ENCODE measurements around the gene ABCF2. TPM values are rescaled to one million over a fixed set of nuclear protein-coding genes. Genes with fewer than 3 reads are reported as not detected.

ABCF2 gene
- total RNA-seq, 1 donor from 2014 or later = 47.3 TPM

DNA sequence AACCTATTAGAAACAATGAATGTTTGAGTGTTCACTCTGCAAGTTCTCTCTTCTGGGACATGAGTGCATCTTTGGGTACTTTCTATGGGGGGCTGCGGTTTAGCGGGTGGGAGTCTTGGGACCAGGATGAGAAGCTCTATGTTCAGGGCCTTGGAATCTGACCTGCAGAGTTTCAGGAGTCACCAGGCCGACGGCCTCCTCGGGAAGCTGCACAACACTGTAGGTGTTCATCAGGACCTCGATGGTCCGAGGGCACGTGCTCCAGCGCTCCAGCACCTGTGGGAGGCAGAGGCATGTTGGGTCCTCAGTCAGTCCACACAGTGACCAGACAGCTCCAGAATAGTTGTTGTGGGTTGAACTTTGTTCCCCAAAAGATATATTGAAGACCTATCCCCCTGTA lies 50.6 kb downstream of the ABCF2 start:
- ChIA-PET CTCF (interaction anchor here (1.2 kb wide), 1 partner anchor 8 kb away, joined by 3 read pairs; no protein-coding TSS in a partner anchor), POLR2A (no interaction called here)
- no peak for ATAC-seq (ENCODE audit: low read depth)
- no peaks in the 10 kb centered on the region for H3K9me3 Mint-ChIP-seq
- H3K27ac Mint-ChIP-seq = no peak overlapping the region
- peaks cover 2% of the 10 kb centered on the region for H3K4me1 Mint-ChIP-seq
- H3K4me3 Mint-ChIP-seq = no peak overlapping the region
- TF ChIP-seq, protein P1, sequence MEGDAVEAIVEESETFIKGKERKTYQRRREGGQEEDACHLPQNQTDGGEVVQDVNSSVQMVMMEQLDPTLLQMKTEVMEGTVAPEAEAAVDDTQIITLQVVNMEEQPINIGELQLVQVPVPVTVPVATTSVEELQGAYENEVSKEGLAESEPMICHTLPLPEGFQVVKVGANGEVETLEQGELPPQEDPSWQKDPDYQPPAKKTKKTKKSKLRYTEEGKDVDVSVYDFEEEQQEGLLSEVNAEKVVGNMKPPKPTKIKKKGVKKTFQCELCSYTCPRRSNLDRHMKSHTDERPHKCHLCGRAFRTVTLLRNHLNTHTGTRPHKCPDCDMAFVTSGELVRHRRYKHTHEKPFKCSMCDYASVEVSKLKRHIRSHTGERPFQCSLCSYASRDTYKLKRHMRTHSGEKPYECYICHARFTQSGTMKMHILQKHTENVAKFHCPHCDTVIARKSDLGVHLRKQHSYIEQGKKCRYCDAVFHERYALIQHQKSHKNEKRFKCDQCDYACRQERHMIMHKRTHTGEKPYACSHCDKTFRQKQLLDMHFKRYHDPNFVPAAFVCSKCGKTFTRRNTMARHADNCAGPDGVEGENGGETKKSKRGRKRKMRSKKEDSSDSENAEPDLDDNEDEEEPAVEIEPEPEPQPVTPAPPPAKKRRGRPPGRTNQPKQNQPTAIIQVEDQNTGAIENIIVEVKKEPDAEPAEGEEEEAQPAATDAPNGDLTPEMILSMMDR (IDR thresholded peaks at IDR 0.05) = no peak
- peaks cover 41% of the 10 kb centered on the region for H3K27me3 Mint-ChIP-seq
- DNase-seq = peak; percentile 8
- intact Hi-C loops (cut with micrococcal nuclease) = no loop called here
- no peaks in the 10 kb centered on the region for H3K36me3 Mint-ChIP-seq (ENCODE audit: low read depth)

DNA sequence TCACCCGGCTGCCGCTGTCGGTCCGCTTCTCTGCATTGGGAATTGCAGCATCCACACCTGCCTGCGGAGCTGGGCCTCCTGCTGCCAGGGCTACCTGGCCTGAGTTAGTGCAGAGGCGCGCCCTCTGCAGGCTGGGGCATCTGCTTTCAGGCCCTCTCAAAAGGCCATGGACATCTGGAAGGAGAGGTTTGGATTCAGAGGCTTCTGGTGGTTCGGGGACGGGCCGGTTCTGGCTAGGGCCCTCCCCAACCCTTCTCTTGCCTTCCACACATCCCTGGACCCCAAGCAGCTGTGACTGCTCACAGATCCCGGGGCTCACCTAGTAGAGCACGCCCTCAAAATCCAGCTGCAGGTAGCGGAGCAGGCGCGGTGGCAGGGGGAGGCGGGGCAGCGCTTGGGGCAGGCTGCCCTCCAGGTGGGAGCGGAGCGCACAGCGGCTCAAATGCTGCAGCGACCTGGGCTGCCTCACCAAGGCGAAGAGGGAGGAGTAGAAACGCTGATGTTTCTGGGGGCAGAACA lies 51.2 kb downstream of the ABCF2 start:
- H3K27ac Mint-ChIP-seq = no peak overlapping the region
- peaks cover 2% of the 10 kb centered on the region for H3K4me1 Mint-ChIP-seq
- POLR2A ChIA-PET = no interaction called here
- TF ChIP-seq, protein P1 (IDR thresholded peaks at IDR 0.05) = no peak
- intact Hi-C loops (cut with micrococcal nuclease) = no loop called here
- H3K36me3 Mint-ChIP-seq (ENCODE audit: low read depth) = no peaks in the 10 kb centered on the region
- CTCF ChIA-PET = no interaction called here
- no peaks in the 10 kb centered on the region for H3K9me3 Mint-ChIP-seq
- peak; percentile 10 for DNase-seq
- H3K4me3 Mint-ChIP-seq = no peak overlapping the region
- H3K27me3 Mint-ChIP-seq = peaks cover 46% of the 10 kb centered on the region
- no peak for ATAC-seq (ENCODE audit: low read depth)

DNA sequence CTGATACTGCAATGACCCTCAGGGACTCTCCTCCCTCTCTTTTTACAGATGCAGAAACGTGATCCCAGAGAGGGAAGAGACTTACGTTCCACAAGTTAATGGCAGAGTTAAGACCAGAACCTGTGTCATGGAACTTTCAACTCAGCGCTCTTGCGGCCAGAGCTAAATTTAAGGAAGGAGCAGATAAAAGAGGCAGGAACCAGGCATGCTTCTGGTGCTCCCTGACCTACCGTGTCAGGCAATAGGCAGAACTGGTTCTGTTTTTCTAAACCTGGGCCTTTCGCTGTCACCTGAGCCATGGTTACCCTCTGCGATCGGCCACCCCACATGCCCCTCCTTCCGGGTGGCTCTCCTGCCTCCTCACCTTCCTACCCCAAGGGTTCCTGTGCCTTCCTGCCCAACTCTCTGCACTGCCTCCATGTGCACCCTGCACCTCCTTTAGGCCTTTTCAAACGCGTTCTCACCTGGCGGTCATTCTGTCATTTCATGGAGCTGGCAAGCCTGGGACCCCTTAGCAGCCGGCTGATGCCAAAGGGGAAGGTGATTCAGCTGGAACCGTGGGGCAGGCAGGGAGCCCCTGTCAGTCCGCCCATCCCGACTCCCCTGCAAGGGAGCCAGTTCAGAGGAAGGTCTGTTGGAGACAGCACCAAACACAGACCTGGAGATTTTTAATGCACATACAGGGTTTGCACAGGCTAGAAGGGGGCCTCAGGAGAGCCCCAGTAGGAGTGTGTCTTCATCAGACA lies 51.8 kb downstream of the ABCF2 start:
- H3K27ac Mint-ChIP-seq = no peak overlapping the region
- DNase-seq = no peak
- H3K9me3 Mint-ChIP-seq = no peaks in the 10 kb centered on the region
- H3K4me3 Mint-ChIP-seq = no peak overlapping the region
- intact Hi-C loops (cut with micrococcal nuclease) = no loop called here
- H3K36me3 Mint-ChIP-seq (ENCODE audit: low read depth) = no peaks in the 10 kb centered on the region
- peaks cover 2% of the 10 kb centered on the region for H3K4me1 Mint-ChIP-seq
- TF ChIP-seq, protein P1 (IDR thresholded peaks at IDR 0.05) = no peak
- ChIA-PET CTCF (interaction anchor here (0.7 kb wide), 1 partner anchor 69 kb away, joined by 3 read pairs; no protein-coding TSS in a partner anchor), POLR2A (no interaction called here)
- no peak for ATAC-seq (ENCODE audit: low read depth)
- peaks cover 49% of the 10 kb centered on the region for H3K27me3 Mint-ChIP-seq

DNA sequence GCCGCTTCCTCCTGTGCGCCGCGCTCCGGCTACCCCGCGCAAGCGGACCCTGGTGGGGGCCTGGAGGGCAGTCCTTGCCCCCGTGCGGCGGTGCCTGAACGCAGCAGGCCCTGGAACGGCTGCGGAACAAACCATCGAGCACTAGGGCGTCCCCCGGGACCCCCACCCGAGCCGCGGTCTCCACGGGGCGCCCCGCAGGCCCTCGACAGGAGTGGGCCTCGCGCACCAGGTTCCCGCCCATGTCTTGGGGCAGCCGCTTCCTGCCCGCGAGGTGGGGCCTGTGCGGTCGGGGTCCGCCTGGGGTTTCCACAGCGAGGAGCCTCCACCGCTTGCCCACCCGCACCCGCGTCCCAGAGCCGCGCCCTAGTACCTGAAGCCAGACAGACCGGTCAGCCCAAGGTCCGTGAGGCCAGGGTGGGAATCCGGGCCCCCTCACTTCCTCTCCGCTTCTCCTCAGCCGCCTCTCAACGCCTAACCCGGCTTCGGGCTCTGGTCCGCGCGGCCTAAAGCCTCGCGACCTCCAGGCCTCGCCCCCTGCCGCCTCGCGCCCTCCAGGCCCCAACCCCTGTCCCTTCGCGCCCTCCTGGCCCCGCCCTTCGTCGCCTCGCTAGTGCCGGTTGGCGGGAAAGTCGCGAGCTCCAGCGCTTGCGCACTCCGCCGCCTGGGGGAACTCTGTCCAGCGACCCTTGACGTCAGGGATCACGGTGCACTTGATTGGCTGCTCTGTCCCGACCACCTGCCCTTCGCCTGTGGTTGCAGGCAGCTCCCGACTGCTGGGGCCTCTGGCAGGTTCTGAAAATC lies 52.6 kb downstream of the ABCF2 start:
- Mint-ChIP-seq H3K36me3 (ENCODE audit: low read depth) (no peaks in the 10 kb centered on the region), H3K27me3 (peaks cover 52% of the 10 kb centered on the region), H3K9me3 (no peaks in the 10 kb centered on the region), H3K4me1 (peaks cover 2% of the 10 kb centered on the region), H3K27ac (no peak overlapping the region), H3K4me3 (no peak overlapping the region)
- ChIA-PET POLR2A (no interaction called here), CTCF (interaction anchor here (0.7 kb wide), 1 partner anchor 69 kb away, joined by 3 read pairs; no protein-coding TSS in a partner anchor)
- intact Hi-C loops (cut with micrococcal nuclease) = no loop called here
- TF ChIP-seq, protein P1 (IDR thresholded peaks at IDR 0.05) = no peak
- DNase-seq (no peak), ATAC-seq (ENCODE audit: low read depth) (peak; percentile 41)

Data from activated B cell treated with CpG ODN at 0.5 μM for 24 hours (primary cell).